ENCODE measurements around the gene ZNF783.
"Not testable (repeated sequence)": the region's sequence is repeated elsewhere in the genome, so short reads cannot be mapped to it uniquely, and the experiment has no call there.

ZNF783 gene

GRCh38 chr7:149228831-149229471, 33.0 kb upstream of the ZNF783 start:
- FAIRE-seq (no peak), DNase-seq (ENCODE audit: insufficient read length, low spot score) (no peak)
- no peak for TF ChIP-seq CTCF (IDR thresholded peaks at IDR 0.05; ENCODE audit: insufficient read depth, missing control alignments)

GRCh38 chr7:149229526-149229925, 32.5 kb upstream of the ZNF783 start:
- no peak for TF ChIP-seq CTCF (IDR thresholded peaks at IDR 0.05; ENCODE audit: insufficient read depth, missing control alignments)
- FAIRE-seq, result no peak

GRCh38 chr7:149232362-149232761, 29.6 kb upstream of the ZNF783 start:
- DNase-seq (ENCODE audit: insufficient read length, low spot score) (no peak), FAIRE-seq (no peak)
- no peak for TF ChIP-seq CTCF (IDR thresholded peaks at IDR 0.05; ENCODE audit: insufficient read depth, missing control alignments)

More at GRCh38 chr7:149229526-149229925, 32.5 kb upstream of the ZNF783 start:
- no peak for DNase-seq (ENCODE audit: insufficient read length, low spot score)

GRCh38 chr7:149233655-149234204, 28.3 kb upstream of the ZNF783 start:
- not testable (repeated sequence) for DNase-seq (ENCODE audit: insufficient read length, low spot score)

GRCh38 chr7:149237502-149237901, 24.5 kb upstream of the ZNF783 start:
- no peak for TF ChIP-seq CTCF (IDR thresholded peaks at IDR 0.05; ENCODE audit: insufficient read depth, missing control alignments)
- DNase-seq (ENCODE audit: insufficient read length, low spot score) (no peak), FAIRE-seq (no peak)

More at GRCh38 chr7:149233655-149234204, 28.3 kb upstream of the ZNF783 start:
- not testable (repeated sequence) for FAIRE-seq

GRCh38 chr7:149238051-149238450, 23.9 kb upstream of the ZNF783 start:
- TF ChIP-seq CTCF (IDR thresholded peaks at IDR 0.05; ENCODE audit: insufficient read depth, missing control alignments), result no peak
- DNase-seq (ENCODE audit: insufficient read length, low spot score) (no peak), FAIRE-seq (no peak)

- TF ChIP-seq CTCF (IDR thresholded peaks at IDR 0.05; ENCODE audit: insufficient read depth, missing control alignments), result peak; percentile 91
- DNase-seq (ENCODE audit: insufficient read length, low spot score) (peak; percentile 95), FAIRE-seq (no peak)
These were observed 22.5 kb upstream of the ZNF783 start, which contains the start of gene ZNF212 for GRCh38 chr7:149239345-149240143. Gene ZNF212, plus strand, starts transcription at chr7:149239651. Its CDS starts 128 bp downstream, at chr7:149239779.

Data from D721Med (cell line).